ENCODE measurements around the gene HAUS6. TPM values are rescaled to one million over a fixed set of nuclear protein-coding genes. Genes with fewer than 3 reads are reported as not detected.

HAUS6 gene
- total and polyA plus RNA-seq, 2 of the 13 experiments (the other 11 are each of a cell fraction or from before 2014, with no cell fraction given) = 9.8 to 31.1 TPM

DNA sequence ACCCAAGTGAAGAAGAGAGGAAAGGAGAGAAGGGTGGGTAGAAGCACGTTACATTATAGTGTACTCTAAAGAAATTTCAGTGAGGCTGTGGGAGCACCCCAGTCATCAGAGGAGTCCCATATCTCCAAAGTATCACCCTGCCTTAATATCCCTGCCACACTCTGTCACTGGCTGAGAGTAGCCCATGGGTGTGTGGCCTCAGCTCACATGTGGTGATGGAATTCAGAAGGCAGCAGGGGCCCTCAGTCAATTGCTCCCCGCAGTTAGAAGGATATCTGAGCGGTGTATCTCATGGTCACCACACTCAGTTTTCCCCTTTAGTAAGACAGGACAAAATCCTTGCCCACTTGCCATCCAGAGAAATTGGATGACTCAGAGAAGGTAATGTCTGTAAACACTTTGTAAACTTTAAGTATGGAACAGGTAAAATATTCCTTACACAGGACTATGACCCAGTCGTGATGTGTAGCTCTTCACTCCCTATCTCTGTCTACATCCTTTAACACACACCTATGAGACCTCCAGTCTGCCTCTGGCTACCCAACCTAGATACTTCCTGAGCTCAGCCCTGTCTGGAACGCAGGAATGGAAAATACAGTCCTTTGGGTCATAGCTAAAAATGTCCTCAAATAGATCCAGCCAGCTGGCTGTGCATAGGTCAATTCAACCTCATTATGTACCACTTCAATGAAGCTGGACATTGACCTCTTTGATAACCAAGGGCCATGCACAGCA, 48.9 kb upstream of the HAUS6 start (continued):
- TF ChIP-seq ZNF232 (CRISPR knock-in tag; IDR thresholded peaks at IDR 0.05; ENCODE audit: borderline replicate concordance) (peak; percentile 65; the same call in 1 of the 2 replicates), ZNF30 (CRISPR knock-in tag; IDR thresholded peaks at IDR 0.05) (no peak), EZH2 (conservative IDR thresholded peaks at IDR 0.05; ENCODE audit: low read depth, low read length) (no peak), ZSCAN21 (CRISPR knock-in tag; IDR thresholded peaks at IDR 0.05; ENCODE audit: borderline replicate concordance) (no peak), MBNL3 (CRISPR knock-in tag; conservative IDR thresholded peaks at IDR 0.05) (no peak), SNAPC2 (CRISPR knock-in tag; IDR thresholded peaks at IDR 0.05) (0 out of 2 replicates have a peak, but pooled peaks have one; percentile 10), SALL1 (CRISPR knock-in tag; IDR thresholded peaks at IDR 0.05) (peak; percentile 91), PHF21A (CRISPR knock-in tag; IDR thresholded peaks at IDR 0.05) (peak; percentile 97), ZFP90 (CRISPR knock-in tag; IDR thresholded peaks at IDR 0.05; ENCODE audit: borderline replicate concordance) (peak; percentile 67; the same call in 1 of the 2 replicates), ZNF670 (CRISPR knock-in tag; IDR thresholded peaks at IDR 0.05; ENCODE audit: borderline replicate concordance) (no peak), EP300 (IDR thresholded peaks at IDR 0.05; ENCODE audit: low read depth in 2 of 2, low read length in 2 of 2) (peak in 1 of 2 experiments; percentile 89; a peak in 2 of 4 replicates), EP300 (CRISPR knock-in tag; IDR thresholded peaks at IDR 0.05; ENCODE audit: borderline replicate concordance) (peak; percentile 73), ZMYM4 (CRISPR knock-in tag; IDR thresholded peaks at IDR 0.05) (peak; percentile 74), ZFP37 (CRISPR knock-in tag; IDR thresholded peaks at IDR 0.05; ENCODE audit: borderline replicate concordance) (no peak), MIXL1 (CRISPR knock-in tag; IDR thresholded peaks at IDR 0.05) (peak; percentile 96), CBX1 (IDR thresholded peaks at IDR 0.05; ENCODE audit: low read depth) (no peak), ZNF180 (CRISPR knock-in tag; IDR thresholded peaks at IDR 0.05; ENCODE audit: borderline replicate concordance, low read depth) (no peak)
- TF ChIP-seq, protein P1, sequence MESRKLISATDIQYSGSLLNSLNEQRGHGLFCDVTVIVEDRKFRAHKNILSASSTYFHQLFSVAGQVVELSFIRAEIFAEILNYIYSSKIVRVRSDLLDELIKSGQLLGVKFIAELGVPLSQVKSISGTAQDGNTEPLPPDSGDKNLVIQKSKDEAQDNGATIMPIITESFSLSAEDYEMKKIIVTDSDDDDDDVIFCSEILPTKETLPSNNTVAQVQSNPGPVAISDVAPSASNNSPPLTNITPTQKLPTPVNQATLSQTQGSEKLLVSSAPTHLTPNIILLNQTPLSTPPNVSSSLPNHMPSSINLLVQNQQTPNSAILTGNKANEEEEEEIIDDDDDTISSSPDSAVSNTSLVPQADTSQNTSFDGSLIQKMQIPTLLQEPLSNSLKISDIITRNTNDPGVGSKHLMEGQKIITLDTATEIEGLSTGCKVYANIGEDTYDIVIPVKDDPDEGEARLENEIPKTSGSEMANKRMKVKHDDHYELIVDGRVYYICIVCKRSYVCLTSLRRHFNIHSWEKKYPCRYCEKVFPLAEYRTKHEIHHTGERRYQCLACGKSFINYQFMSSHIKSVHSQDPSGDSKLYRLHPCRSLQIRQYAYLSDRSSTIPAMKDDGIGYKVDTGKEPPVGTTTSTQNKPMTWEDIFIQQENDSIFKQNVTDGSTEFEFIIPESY (CRISPR knock-in tag; IDR thresholded peaks at IDR 0.05) = 0 out of 2 replicates have a peak, but pooled peaks have one; percentile 3
- TF ChIP-seq, protein P2, sequence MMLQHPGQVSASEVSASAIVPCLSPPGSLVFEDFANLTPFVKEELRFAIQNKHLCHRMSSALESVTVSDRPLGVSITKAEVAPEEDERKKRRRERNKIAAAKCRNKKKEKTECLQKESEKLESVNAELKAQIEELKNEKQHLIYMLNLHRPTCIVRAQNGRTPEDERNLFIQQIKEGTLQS (CRISPR knock-in tag; IDR thresholded peaks at IDR 0.05) = no peak; the same call in 1 of the 2 replicates
- TF ChIP-seq, protein P3, sequence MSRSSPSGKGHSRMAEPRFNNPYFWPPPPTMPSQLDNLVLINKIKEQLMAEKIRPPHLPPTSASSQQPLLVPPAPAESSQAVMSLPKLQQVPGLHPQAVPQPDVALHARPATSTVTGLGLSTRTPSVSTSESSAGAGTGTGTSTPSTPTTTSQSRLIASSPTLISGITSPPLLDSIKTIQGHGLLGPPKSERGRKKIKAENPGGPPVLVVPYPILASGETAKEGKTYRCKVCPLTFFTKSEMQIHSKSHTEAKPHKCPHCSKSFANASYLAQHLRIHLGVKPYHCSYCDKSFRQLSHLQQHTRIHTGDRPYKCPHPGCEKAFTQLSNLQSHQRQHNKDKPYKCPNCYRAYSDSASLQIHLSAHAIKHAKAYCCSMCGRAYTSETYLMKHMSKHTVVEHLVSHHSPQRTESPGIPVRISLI (CRISPR knock-in tag; IDR thresholded peaks at IDR 0.05; ENCODE audit: borderline replicate concordance) = peak; percentile 49; the same call in 1 of the 2 replicates
- TF ChIP-seq, protein P4, sequence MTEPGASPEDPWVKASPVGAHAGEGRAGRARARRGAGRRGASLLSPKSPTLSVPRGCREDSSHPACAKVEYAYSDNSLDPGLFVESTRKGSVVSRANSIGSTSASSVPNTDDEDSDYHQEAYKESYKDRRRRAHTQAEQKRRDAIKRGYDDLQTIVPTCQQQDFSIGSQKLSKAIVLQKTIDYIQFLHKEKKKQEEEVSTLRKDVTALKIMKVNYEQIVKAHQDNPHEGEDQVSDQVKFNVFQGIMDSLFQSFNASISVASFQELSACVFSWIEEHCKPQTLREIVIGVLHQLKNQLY (CRISPR knock-in tag; IDR thresholded peaks at IDR 0.05) = peak; percentile 83
- TF ChIP-seq, protein P5, sequence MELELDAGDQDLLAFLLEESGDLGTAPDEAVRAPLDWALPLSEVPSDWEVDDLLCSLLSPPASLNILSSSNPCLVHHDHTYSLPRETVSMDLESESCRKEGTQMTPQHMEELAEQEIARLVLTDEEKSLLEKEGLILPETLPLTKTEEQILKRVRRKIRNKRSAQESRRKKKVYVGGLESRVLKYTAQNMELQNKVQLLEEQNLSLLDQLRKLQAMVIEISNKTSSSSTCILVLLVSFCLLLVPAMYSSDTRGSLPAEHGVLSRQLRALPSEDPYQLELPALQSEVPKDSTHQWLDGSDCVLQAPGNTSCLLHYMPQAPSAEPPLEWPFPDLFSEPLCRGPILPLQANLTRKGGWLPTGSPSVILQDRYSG (CRISPR knock-in tag; IDR thresholded peaks at IDR 0.05) = no peak
- TF ChIP-seq, protein P6, sequence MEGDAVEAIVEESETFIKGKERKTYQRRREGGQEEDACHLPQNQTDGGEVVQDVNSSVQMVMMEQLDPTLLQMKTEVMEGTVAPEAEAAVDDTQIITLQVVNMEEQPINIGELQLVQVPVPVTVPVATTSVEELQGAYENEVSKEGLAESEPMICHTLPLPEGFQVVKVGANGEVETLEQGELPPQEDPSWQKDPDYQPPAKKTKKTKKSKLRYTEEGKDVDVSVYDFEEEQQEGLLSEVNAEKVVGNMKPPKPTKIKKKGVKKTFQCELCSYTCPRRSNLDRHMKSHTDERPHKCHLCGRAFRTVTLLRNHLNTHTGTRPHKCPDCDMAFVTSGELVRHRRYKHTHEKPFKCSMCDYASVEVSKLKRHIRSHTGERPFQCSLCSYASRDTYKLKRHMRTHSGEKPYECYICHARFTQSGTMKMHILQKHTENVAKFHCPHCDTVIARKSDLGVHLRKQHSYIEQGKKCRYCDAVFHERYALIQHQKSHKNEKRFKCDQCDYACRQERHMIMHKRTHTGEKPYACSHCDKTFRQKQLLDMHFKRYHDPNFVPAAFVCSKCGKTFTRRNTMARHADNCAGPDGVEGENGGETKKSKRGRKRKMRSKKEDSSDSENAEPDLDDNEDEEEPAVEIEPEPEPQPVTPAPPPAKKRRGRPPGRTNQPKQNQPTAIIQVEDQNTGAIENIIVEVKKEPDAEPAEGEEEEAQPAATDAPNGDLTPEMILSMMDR (CRISPR knock-in tag; IDR thresholded peaks at IDR 0.05) = no peak

All from HepG2 (cell line).